Cardiac muscle cell (in vitro differentiated cells and primary cell): Measurements from ENCODE around the gene RITA1. TPM values are rescaled to one million over a fixed set of nuclear protein-coding genes. Genes with fewer than 3 reads are reported as not detected.
A peak's percentile ranks its signal among the peaks of the same experiment; 100 is the strongest.

Source experiments
- DNase-seq, 2 donors: peaks; one replicate each; pipeline versions ENCODE4 v3.0.0 to v3.0.0-alpha.2; 2010 to 2017; ENCODE audit warnings: low read depth in 1 of 2, low spot score in 1 of 2
- H3K27ac ChIP-seq: fragments of 200-600 bp; sonication (generic); 2 replicates; pipeline ENCODE4 v1.5.1; 2016
- H3K27me3 ChIP-seq: fragments of 200-600 bp; sonication (generic); 2 replicates; pipeline ENCODE4 v1.6.0; 2016; ENCODE audit warnings: control low read depth
- H3K36me3 ChIP-seq: fragments of 200-600 bp; sonication (generic); 2 replicates; pipeline ENCODE4 v1.5.1; 2016; ENCODE audit warnings: control low read depth
- H3K4me1 ChIP-seq: fragments of 200-600 bp; sonication (generic); 2 replicates; pipeline ENCODE4 v1.8.1; 2017; ENCODE audit warnings: low read depth, mild to moderate bottlenecking, mixed run types
- H3K4me3 ChIP-seq: fragments of 200-600 bp; sonication (generic); 2 replicates; pipeline ENCODE4 v1.5.1; 2016; ENCODE audit warnings: mild to moderate bottlenecking
- H3K9me3 ChIP-seq: fragments of 200-600 bp; sonication (generic); 2 replicates; pipeline ENCODE4 v1.5.1; 2017; ENCODE audit warnings: low read depth, mild to moderate bottlenecking, control low read depth
- polyA plus RNA-seq: library from polyadenylated mRNA; unstranded; fragments of >200 nt; fragmentation: Nextera tagmentation; extraction: Ambion mirVana; gene quantifications from 2 replicates; pipeline ENCODE4 v1.2.1, GENCODE V29; 2016
- total RNA-seq: library from RNA; depleted of rRNA; stranded (reverse); fragments of >200 nt; gene quantifications from 2 replicates; pipeline ENCODE4 v1.2.3, GENCODE V29; 2016
- TF ChIP-seq, protein P1 (sequence below): IDR thresholded peaks from 2 replicates; pipeline ENCODE4 v1.5.1; 2012; ENCODE audit warnings: low read depth, mild to moderate bottlenecking, low read length

Gene RITA1
- total and polyA plus RNA-seq, 2 experiments from 2014 or later, result 36.1 to 40.7 TPM

DNA sequence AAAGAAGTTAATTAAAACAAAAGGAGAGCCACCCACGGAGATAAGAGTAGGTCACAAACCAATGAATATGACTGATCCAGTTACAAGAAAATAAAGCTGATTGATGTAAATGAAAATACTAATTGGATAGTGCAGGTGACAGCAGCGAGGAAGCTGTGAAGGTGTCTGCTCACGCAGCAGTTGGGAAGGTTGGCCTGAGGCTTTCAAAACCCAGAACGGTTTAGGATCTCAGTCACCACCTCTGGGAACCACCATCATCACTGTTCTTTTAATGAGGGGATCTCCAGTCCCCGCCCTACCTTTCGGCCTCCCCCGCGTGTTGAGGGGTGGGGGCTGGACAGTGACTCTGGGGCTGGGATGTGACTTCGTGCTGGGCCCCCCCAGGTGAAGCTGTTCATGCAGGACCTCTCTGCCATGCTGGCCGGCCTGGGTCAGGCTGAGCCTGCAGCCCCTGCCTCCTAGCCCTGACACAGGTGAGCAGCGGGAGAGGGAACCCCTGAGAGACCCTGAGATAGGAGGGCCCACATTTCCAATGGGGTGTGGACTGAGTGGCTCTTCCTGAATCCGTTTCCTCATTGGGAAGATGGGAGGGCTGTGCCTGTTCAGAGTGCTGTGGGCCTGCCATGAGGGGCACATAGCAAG is 28.2 kb upstream of the RITA1 start:
- H3K4me3 ChIP-seq, result no peak overlapping the region
- no peak overlapping the region for H3K27ac ChIP-seq
- peaks cover 46% of the 10 kb centered on the region for H3K27me3 ChIP-seq
- no peaks in the 10 kb centered on the region for H3K9me3 ChIP-seq
- DNase-seq, result no peak
- H3K36me3 ChIP-seq, result peaks cover 7% of the 10 kb centered on the region
- TF ChIP-seq, protein P1, sequence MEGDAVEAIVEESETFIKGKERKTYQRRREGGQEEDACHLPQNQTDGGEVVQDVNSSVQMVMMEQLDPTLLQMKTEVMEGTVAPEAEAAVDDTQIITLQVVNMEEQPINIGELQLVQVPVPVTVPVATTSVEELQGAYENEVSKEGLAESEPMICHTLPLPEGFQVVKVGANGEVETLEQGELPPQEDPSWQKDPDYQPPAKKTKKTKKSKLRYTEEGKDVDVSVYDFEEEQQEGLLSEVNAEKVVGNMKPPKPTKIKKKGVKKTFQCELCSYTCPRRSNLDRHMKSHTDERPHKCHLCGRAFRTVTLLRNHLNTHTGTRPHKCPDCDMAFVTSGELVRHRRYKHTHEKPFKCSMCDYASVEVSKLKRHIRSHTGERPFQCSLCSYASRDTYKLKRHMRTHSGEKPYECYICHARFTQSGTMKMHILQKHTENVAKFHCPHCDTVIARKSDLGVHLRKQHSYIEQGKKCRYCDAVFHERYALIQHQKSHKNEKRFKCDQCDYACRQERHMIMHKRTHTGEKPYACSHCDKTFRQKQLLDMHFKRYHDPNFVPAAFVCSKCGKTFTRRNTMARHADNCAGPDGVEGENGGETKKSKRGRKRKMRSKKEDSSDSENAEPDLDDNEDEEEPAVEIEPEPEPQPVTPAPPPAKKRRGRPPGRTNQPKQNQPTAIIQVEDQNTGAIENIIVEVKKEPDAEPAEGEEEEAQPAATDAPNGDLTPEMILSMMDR, result no peak
- H3K4me1 ChIP-seq, result peaks cover 6% of the 10 kb centered on the region

DNA sequence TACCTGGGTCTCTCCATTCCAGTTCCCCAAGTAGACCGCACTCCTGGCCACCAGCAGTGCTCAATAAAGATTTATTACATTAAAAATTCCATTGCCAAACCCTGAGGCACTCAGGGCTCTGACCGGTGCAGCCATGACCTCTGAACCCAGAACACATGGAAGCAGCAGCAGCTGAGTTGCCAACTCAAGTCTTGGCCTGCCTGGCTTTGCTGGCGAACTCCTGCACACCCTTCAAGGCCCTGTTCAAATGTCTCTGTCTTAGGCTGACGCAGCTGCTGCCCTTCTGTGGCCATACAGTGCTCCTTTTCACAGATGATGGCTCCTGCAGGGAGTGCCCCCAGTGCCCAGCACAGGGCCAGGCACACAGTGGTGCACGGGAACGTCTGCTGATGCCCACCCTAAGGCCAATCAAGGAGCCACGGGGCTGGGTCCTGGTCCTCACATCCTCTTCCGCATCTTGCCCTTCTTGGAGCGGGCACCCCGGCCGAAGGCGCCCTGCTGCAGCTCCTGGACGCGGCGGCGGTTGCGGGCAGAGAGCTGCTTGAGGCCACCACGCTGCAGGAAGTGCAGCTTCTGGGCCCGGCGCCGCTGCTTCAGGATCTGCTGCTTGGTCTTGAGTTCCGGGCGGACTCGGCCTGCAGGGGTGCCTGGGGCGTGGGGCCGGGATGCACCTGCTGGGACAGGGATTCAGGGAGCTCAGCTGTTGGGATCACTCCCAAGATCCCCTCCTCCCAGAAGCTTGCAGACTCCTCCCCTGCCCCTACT is 26.9 kb upstream of the RITA1 start:
- Histone ChIP-seq H3K4me1 (peaks cover 14% of the 10 kb centered on the region), H3K27ac (no peak overlapping the region), H3K4me3 (no peak overlapping the region), H3K36me3 (peaks cover 7% of the 10 kb centered on the region), H3K27me3 (peaks cover 33% of the 10 kb centered on the region), H3K9me3 (no peaks in the 10 kb centered on the region)
- no peak for DNase-seq
- TF ChIP-seq, protein P1, result no peak

DNA sequence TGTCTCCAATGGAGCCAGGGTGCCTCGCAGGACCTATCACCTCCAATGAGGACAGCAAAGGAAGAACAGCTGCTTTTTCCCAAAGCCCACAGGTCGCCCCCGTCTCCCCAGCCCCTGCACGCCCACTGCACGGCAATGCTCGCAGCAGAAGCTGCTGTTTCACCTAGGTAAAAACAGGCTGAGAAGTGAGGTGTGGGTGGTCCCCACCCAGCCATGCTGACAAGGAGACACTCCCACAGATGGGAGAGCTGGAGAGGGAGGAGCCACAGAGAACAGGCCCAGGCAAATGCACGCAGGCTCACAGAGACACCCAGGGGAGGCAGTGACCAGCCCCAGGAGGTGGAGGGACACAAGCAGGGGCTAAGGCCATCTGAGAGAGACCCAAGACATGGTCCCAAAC is 25.6 kb upstream of the RITA1 start:
- H3K9me3 ChIP-seq, result no peaks in the 10 kb centered on the region
- peaks cover 7% of the 10 kb centered on the region for H3K36me3 ChIP-seq
- H3K27ac ChIP-seq, result no peak overlapping the region
- H3K4me1 ChIP-seq, result peaks cover 14% of the 10 kb centered on the region
- TF ChIP-seq, protein P1, result no peak
- H3K4me3 ChIP-seq, result no peak overlapping the region
- H3K27me3 ChIP-seq, result peaks cover 20% of the 10 kb centered on the region
- DNase-seq, result no peak

DNA sequence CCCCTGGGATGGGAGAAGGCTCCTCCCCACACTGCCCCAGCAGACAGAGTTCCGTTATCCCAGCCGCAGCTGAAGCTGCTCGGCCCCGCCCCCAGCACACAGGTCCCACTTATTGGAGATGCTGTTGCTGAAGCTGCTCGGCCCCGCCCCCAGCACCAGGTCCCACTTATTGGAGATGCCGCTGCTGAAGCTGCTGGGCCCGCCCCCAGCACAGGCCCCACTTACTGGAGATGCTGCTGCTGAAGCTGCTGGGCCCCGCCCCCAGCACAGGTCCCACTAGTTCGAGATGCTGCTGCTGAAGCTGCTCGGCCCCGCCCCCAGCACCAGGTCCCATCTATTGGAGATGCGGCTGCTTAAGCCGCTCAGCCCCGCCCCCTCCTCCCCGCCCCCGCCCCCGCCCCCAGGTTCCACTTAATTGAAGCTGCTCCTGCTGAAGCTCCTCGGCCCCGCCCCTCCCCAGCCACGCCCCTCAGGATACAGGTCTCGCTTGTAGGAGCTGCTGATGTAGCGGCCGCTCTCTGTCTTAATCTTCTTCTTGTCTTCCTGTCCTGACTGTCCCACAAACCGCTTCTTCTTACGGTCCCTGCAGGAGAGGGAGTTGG is 24.0 kb upstream of the RITA1 start:
- peak in 1 of 2 donors; percentile 58 for DNase-seq
- Histone ChIP-seq H3K27ac (peak overlapping the region; percentile 51), H3K4me3 (no peak overlapping the region), H3K4me1 (peaks cover 14% of the 10 kb centered on the region), H3K9me3 (no peaks in the 10 kb centered on the region), H3K36me3 (peaks cover 7% of the 10 kb centered on the region), H3K27me3 (peaks cover 4% of the 10 kb centered on the region)
- TF ChIP-seq, protein P1, result no peak

DNA sequence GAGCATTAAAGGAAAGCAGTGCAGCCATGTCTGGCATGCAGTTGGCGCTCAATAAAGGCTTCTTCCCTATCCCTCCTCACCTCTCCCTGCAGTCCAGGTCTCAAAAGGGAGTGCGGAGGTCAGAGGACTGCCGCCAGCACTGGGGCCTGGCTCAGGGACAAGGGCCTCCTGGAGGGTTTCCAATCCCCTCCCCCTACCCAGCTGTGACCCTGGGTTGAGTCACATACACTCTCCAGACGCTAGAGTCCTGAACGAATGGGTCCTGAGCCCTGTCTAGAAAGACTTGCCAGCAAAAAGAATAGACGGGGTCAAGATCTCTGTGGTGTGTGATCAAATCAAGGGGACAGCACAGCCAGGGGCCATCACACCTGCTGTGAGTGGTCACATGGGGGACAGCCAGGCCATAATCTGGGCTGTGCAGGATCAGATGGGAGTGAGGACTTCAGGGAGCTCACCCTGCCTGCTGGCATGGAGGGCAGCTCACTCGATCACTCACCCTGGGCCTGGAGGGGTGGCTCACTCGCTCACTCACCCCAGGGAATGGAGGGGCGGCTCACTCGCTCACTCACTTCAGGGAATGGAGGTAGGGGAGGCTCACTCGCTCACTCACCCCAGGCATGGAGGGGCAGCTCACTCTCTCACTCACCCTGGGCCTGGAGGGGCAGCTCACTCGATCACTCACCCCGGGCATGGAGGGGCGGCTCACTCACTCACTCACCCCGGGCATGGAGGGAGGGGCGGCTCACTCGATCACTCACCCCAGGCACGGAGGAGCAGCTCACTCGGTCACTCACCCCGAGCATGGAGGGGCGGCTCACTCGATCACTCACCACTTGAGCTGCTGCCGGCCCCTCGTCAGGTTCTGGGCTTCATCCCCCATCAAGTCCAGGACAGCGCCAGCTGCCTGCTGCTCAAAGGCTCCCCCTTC is 23.2 kb upstream of the RITA1 start:
- Histone ChIP-seq H3K27ac (peak overlapping the region; percentile 51), H3K27me3 (no peaks in the 10 kb centered on the region), H3K36me3 (peaks cover 7% of the 10 kb centered on the region), H3K9me3 (no peaks in the 10 kb centered on the region), H3K4me1 (peaks cover 14% of the 10 kb centered on the region), H3K4me3 (no peak overlapping the region)
- TF ChIP-seq, protein P1, result no peak
- peak; percentile 56 to 80 for DNase-seq
